NCI-H2081 treated with DMSO at 0.1 percent for 48 hours (cell line): ENCODE data around the gene ASB1.

ENCODE experiments used
- DNase-seq: peaks from one replicate; lab custom pipeline; 2025; lab: John Stamatoyannopoulos, UW

The ASB1 gene

DNA sequence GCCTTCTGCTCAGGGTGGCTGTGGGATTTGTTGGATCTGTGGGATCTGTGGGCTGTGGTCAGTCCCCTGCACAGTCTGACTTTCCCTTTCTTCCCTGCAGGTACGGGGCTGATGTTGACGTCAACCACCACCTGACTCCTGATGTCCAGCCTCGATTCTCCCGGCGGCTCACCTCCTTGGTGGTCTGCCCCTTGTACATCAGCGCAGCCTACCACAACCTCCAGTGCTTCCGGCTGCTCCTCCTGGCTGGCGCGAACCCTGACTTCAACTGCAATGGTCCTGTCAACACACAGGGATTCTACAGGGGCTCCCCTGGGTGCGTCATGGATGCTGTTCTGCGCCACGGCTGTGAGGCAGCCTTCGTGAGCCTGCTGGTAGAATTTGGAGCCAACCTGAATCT lies 17.5 kb downstream of the ASB1 start:
- DNase-seq = no peak

DNA sequence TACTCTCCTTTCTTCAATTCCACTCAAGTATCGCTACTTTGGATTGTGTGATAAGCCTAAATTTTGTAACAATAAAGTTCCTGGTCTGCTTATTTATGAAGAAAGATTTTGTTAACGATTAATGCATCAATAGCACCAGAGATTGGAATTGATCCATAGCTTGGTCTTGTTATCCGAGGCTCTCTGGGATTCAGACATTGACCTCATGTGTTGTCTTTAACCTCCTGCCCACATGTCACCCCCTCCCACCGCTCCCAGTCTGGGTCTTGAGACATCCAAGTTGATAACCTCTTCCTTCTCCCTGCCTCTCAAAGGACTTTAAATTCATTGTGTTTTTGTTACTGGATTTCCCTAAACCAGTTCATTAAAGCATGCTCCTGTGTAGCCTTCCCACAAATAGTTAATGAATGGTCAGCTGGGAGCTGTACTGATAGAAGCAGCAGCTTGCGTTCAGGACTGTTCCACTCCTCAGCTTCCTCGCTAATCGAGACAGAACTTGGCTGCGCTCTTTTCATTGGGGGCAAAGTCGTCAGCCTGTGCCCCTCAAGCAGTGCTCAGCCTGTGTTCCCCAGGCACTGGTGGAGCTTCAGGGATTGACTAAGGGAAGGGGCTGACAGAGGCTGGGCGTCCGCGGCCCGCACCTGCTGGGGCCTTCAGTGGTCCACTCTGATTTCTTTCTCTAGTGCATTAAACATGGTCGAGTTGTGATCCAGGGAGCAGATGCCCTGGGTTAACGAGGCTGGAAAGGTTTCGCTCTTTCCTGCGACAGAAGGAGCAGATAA lies 18.9 kb downstream of the ASB1 start:
- DNase-seq = no peak

DNA sequence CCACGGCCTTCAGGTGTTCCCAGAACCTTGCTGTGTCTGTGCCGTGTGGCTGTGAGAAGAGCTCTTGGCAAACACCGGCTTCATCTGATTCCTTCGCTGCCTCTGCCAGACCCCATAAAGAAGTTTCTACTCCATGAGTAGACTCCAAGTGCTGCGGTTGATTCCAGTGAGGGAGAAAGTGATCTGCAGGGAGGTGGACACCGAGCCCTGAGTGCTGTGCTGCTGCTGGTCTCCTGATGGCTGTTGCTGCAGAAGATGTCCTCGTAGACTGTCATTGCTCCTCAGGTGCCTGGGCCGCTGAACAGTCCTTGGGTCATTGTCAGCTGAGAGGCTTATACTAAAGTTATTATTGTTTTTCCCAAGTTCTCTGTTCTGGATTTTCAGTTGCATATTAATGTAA lies 19.6 kb downstream of the ASB1 start:
- DNase-seq = no peak

DNA sequence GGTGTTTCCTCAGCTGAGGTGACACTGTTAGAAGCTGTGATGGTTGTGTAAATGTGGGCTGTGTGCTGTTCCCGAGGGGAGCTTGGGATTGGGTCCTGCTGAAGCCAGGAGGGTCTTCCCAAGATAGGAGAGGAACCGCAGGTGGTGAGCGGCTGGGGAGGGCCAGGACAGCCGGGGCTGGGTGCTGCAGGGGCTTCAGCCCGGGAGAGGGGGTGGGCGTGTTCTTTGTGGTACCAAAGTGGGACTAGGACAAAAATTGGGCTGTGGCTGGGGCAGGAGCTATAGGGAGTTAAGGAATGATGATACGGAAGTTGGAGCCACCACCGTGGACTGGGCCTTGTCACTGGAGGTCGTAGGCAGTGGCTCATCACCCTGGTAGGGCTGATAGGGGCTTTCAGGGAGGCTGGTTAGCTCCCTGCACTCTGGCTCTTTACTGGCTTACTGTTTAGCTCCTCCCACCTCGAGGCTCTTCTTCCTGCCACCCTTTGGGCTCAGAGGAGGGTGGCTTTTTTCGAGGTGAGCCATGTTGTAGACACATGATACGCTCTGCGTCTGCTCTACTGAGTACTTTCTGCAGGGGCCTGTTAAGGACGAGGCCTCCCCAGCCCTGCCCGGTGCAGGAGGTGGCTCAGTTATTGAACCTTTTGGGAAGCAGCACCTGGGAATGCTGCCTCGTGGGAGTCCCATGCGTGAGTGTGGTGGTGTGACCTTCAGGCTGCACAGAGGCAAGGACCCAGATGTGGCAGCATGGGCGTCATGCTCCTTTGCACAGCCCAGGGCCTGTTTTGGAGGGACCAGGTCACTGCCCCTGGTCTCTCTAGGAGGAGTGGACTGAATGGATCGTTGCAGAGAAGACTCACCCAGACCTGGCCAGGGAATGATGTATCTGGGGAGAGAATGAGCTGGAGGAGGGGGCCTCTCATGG lies 21.6 kb downstream of the ASB1 start:
- no peak for DNase-seq

DNA sequence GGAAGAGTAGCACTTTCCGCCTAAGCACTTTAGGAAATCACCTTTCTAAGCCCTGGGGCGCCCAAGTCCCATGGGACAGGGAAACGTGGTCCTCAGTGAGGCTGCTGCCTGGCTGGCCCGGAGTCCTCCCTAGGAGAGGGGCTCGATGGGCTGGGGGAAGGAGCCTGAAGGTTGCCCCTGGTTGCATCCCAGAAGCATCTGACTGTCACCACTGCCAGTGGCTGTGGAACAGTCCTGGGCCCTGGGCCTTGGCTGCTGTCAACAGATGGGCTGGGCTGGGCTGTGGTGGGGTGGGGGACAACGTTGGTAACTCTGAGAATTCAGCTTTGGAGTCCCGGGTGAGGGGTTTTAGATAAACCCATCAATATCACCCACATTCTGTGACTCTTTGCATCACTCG lies 22.5 kb downstream of the ASB1 start:
- no peak for DNase-seq

DNA sequence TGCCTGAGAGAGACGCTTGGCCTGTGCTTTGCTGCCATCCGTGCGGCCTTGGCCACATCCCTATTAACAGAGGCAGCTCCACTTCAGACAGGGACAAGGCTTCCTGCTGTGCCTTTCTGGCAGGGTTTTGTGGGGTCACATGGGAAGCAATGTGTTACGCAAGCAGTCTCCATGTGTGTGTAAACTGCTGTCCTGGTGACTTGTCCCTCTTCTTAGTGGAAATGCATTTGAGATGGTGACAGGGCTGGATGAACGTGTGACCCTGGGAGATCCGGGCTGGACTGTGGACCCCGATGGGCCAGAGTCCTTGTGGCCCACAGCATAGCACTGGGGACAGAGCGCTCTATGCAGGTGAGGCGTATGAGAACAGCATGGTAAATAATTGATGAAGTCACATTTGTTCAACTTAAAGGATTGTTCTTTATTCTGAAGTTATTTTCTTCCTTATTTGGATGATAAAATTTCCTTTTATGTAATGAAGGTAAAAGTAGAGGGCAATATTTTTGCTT lies 23.2 kb downstream of the ASB1 start:
- no peak for DNase-seq

DNA sequence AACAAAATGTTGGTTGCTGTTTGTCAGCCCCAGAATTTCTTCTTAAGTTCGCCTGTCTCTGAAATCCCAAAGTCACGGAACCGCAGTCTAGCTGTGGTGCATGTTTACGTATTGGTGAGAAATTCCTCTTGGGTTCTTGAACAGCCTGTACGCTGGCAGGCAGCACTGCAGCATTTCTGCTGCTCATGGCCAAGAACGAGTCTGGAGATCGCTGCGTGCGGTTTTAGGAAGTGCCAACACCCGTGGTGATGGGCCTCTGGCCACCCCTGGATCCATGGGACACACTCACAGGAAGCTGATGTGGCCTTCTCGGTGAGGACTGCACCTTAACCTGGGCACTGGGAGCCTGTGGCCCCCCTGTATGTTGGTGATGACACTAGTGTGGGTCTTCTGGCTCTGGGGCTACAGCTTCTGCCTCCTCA lies 23.7 kb downstream of the ASB1 start:
- no peak for DNase-seq

DNA sequence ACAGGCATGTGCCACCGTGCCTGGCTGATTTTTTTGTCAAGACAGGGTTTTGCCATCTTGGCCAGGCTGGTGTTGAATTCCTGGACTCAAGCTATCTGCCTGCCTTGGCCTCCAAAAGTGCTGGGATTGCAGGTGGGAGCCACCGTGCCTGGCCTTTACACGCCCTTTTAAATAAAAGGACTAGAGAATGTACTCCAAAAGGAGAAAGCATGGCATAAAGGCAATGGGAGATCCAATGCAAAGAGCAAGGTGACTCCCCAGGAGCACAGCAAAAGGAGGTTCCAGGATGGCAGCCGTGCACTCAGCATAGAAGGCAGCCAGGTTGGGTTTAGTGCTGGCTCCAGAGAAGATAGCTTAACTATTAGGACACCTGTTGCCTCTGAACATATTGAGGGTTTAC lies 27.1 kb downstream of the ASB1 start:
- DNase-seq = no peak

DNA sequence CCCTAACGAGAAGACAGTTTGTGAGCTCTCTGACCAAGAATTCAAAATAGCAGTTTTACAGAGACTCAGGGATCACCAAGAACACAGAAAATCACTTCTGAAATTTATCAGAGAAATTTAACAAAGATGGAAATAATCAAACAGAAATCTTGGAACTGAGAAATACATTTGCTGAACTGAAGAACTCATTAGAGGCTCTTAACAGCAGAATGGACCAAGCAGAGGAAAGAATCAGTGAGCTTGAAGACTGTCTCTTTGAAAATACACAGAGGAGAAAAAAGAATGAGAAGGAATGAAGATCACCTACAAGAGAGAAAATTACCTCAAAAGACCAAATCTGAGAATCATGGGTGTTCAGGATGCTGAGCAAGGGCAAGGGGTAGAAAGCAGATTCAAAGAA lies 29.7 kb downstream of the ASB1 start:
- DNase-seq = no peak

DNA sequence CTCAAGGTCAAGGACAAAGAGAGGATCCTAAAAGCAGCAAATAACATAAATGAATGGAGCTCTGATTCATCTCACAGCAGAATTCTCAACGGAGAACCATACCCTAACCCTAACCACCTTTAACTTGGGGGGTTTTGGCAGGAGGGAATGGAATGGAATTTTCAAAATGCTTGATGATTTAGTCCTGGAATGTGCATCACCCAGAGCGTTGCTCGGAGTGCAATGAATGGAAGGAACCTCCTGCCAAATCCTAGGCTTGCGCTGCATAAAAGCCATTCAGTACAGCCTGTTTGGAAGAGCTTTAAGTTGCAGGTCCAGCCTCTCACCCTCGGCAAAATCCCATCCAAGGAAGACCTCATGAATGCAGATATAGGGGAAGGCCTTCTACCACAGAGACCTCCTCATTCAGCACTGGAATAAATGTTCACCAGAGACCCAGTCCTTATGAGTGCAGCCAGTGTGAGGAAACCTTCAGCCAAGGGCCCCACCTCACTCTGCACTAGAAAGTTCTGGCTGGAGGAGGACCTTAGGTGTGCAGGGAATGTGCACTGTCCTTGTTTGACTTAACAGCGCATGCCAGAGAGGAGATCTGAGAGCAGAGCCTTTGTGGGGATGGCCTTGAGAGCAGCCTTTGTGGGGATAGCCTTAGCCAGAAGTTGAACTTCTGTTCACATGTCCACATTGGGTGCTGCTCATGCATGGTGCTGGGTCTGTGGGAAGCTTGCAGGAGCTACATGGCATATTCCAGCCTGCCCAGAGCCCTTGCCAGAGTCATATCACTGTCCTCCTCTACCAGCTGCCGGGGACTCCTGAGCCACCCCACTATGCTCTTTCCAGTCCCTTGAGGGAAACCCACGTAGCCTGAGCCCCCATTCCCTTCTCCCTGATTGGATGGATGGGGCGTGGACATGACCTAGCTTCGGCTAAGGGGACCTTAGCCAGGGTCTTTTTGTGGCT lies 30.5 kb downstream of the ASB1 start:
- DNase-seq = no peak

DNA sequence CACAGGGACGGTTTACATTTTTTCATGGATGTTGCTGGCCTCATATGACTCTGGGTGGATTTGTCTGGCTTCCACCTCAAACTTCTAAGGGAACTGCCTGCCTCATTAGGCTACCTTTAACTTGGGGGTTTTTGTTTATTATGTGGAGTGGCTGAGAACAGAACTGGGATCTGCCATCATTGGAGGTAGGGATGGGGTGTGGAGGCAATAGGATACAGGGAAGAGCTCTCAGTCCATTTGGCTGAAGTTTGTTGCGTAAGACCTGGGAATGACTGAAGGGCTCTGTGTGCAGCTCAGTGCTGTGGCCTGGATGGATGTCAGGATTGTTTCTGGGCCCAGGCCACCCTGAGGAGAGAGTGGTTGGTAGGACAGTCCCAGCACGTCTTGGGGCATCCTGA lies 31.2 kb downstream of the ASB1 start:
- DNase-seq = no peak

DNA sequence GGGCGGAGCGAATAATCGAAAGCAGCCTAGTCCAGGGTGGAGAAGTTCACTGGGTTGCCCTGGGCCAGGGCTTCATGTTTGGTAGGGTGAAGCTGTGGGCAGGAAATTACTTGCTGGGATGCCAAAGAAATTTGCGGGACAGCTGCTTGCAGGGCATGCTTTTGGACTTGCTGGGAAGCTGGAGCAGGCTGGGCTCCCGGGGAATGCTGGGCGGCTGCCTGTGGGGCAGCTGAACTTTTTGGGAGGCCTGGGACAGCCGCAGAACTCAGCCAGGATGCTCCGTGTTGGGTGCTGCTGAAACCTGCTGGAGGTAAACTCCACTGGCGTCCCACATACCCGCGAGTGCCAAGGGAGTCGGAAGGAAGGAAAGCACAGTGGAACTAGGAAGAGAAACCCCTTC lies 31.9 kb downstream of the ASB1 start:
- no peak for DNase-seq

DNA sequence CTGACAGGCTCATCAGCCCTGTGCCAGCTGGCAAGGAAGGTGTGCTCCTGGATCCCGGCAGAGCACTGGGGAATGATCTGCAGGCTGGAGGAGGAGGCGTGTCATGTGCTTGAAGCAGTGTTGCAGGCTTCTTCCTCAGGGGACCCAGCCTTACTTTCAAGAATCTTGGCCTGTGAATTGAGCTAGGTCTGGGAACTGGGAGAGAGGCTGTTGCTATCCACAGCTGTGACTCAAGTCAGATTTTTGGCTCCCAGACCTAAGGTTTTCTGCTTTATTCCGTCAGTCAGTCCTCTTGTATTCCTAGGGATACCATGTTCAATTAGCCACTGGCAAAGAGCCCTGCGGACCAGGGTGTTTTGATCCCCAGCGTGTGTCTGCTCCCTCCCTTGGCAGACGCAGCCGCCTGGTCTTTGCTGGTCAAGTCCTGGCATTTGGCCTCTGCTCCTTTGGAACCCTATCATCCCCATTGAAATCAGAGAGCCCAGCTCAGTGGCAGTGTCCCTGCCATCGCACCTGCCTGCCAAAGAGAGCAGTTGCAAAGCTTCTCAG lies 32.4 kb downstream of the ASB1 start:
- no peak for DNase-seq

DNA sequence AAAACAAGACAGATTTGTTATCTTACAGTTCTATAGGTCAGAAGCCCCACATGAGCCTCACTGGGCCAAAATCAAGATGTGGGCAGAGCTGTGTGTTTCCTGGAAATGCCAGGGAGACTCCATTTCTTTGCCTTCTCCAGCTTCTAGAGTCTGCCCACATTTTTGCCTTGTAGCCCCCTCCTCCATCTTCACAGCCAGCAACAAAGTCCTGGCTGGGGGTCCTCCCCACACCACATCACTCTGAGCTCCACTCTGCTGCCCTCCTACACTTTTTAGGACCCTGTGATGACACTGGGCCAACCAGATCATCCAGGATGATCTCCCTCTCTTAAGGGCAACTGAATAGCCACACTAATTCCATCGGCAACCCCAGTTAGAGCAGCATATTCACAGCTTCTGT lies 34.3 kb downstream of the ASB1 start:
- DNase-seq = no peak

DNA sequence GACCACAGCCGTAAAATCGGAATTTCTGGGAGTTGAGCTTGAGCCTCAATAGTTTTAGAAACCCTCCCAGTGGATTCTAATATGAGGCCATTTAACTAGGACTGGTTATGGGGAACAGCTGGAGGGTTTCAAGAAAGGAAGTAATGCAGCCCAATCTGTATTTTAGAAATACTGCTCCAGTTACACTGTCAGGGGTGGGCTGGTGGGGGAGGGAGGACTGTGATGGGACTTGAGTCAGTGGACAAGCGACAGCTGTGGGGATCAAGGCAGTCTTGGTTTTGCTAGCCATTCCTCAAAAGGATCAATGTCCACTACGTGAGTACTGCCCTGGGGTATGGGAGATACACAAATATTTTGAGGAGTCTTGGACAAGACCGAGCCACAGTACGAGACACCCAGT lies 34.8 kb downstream of the ASB1 start:
- DNase-seq = no peak

DNA sequence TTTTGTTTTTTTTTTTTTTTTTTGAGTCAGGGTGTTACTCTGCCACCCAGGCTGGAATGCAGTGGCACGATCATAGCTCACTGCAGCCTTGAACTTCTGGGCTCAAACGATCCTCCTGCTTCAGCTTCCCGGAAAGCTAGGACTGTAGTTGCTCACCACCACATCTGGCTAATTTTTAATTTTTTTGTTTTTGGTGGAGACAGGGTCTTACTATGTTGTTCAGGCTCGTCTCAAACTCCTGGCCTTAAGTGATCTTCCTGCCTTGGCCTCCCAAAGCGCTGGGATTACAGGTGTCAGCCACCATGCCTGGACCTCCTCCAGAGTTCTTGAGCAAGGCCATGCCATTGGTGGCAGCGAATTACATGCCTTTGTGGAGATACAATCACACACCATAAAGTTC lies 35.2 kb downstream of the ASB1 start:
- no peak for DNase-seq

DNA sequence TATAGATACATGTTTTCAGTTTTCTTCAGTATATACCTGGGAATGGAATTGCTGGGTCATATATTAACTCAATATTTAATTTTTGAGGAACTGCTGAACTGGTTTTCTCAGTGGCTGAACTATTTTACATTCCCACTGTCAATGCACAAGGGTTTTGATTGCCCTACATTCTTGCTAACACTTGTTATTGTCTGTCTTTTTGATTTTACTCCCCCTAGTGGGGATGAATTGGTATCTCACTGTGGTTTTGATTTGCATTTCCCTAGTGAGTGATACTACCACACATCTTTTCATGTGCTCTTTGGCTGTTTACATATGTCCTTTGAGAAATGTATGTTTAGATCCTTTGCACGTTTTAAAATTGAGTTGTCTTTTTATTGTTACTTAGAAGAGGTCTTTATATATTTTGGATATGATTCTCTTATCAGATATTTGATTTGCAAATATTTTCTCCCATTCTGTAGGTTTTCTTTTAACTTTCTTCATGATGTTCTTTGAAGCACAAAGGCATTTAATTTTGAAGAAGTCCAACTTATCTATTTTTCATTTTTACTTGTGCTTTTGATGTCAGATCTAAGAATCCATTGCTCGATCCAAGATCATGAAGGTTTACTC lies 36.2 kb downstream of the ASB1 start:
- peak; percentile 12 for DNase-seq

DNA sequence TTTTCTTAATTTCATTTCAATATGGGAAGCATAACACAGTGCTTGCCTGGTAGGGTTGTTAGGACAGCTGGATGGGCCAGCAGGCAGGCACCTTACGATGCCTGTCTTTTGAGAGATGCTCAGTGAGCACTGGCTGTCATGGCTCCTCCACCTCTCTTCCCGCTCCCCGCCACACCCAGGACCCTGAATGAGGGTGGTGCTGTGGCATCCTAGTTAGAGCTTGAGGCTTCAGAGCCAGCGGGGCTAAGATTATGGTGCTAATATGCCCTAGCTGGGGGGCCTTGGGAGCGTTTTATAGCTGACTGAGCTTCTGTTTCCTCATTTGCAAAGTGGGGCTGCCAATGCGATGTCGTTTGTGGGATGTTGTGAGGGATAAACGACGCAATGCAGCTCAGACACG lies 37.7 kb downstream of the ASB1 start:
- DNase-seq = no peak

DNA sequence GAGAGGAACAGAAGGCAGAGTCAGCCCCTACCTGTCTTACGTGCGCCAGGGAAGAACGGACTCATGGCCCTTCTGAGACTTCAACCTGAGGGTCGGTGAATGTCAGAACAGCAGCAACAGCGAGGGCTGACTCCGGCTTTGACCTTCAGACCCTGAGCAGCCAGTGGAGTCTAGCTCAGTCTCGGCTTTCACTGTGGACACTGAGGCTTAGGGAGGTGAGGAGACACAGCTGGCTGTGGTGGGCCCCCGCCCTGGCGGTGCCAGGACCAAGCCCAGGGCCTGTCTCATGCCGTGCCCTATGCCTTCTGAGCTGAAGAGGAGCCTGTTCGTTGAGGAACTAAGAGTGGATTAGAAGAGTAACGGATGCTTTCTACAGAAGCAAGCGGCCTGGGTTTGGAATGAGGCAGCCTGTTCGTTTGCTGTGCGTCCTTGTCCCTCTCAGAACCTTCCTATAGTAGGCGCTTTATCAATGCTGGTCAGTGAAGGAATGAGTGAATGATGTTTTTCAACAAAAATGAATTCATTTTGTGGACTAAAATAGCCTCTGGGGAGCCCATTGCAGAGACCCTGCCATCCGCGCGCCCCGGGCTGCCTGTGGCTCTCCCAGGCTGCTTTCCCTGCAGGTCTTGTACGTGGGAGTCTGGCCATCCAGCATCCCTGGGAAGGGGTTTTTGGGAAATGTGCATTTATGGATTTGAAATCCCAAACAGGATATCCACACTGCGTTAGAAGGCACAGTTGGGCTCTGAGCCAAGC lies 38.9 kb downstream of the ASB1 start:
- DNase-seq = no peak

DNA sequence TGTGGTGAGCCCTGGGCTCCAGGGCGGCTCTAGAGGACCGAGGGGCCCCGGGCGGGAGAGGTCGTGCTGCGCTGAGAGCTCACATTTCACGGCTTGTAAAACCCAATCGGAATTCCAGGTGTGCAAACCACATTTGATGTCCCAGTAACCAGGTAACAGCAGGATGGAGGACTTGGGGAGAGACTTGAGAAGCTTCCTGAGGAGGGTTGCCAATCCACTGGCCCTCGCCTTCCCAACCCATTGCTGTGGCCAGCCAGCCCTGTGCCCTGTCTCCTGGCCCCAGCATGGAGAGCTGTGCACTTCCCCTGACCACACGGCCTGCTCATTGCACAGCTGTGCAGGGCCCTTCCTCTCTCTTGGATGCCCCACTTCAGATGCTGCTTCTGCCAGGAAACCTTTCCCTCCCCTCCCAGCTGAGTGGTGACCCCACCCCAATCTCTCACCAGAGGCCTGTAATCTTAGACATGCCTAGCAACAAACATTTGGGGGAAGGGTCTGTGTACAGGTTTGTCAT lies 39.6 kb downstream of the ASB1 start:
- DNase-seq = no peak
